Pancreas (tissue), 10 donors: ENCODE data around the gene ODF2. TPM values are rescaled to one million over a fixed set of nuclear protein-coding genes. Genes with fewer than 3 reads are reported as not detected.

Source experiments
- ATAC-seq, 4 donors: fragments of 200-7000 bp; cut with Tn5 transposase; one replicate each; pipeline versions ENCODE4 v1.8.0 to v1.9.1; 2020; ENCODE audit warnings: mild to moderate bottlenecking in 4 of 4, moderate library complexity in 4 of 4
- DNase-seq, 6 donors: peaks; one replicate each; pipeline ENCODE4 v3.0.0-alpha.2; 2020
- FAIRE-seq: peaks from 2 replicates; lab custom pipeline; 2012; peaks lifted over from hg19 to GRCh38; lab: Jason Lieb, UNC
- H3K27ac ChIP-seq, 4 donors: fragments of 200-600 bp; sonication (generic); 1 replicate in 3 of 4; 2 replicates in 1 of 4; pipeline versions ENCODE4 v1.5.0 to v1.8.0; 2020
- H3K27me3 ChIP-seq, 4 donors: fragments of 200-600 bp; one replicate each; pipeline ENCODE4 v1.8.0; 2021
- H3K36me3 ChIP-seq, 3 donors: fragments of 200-600 bp; sonication (generic) in 1 of 3; one replicate each; pipeline versions ENCODE4 v1.5.0 to v1.8.0; 2020 to 2021
- H3K4me1 ChIP-seq, 3 donors: fragments of 200-600 bp; one replicate each; pipeline ENCODE4 v1.8.0; 2021
- H3K4me3 ChIP-seq, 4 donors: fragments of 200-600 bp; sonication (generic) in 2 of 4; one replicate each; pipeline versions ENCODE4 v1.5.0 to v1.8.0; 2020 to 2021
- H3K9me3 ChIP-seq, 4 donors: fragments of 200-600 bp; one replicate each; pipeline ENCODE4 v1.8.0; 2021
- WGBS, 2 donors: extraction: QIAGEN DNeasy Blood & Tissue Kit; methylation state at CpG; one replicate each; pipeline ENCODE4 v1.1.7; 2013; 5-methylcytosine and 5-hydroxymethylcytosine counted together
- intact Hi-C, 3 donors: fragments of 100-400 bp; cut with DNase I; formaldehyde crosslinking; loops; one replicate each; pipeline versions ENCODE4 v1.11.1 to v1.14.2; 2022
- polyA plus RNA-seq, 2 donors: library from polyadenylated mRNA; stranded (reverse); fragments of 200-250 nt; gene quantifications; one replicate each; pipeline ENCODE4 v1.2.3, GENCODE V29; 2013
- total RNA-seq, 6 donors: library from RNA; stranded (reverse); fragmentation: NEBNext Ultra II Directional in 4 of 6; extraction: Animal tissue kit (Norgen Biotek cat#: 25700) in 4 of 6; gene quantifications; one replicate each; pipeline versions ENCODE4 v1.2.1 to v1.2.4, GENCODE V29; 2021 to 2023
- TF ChIP-seq, protein P1 (sequence below), 4 donors: fragments of 200-600 bp; sonication (generic) in 3 of 4; IDR thresholded peaks; one replicate each; pipeline versions ENCODE4 v1.5.0 to v1.8.0; 2021; ENCODE audit warnings: antibody characterized with exemption in 4 of 4
- donor health status: healthy with polysubstance abuse.
- donor health status: DM: no; HTN: no; CAD: no; lungs with moderate emphysema.
- donor health status: DM: no; HTN: no; CAD: no.
- donor health status: control.
- donor health status: control.
- donor health status: Bipolar disorder and iron deficiency.
- donor health status: DM: yes; HTN: yes; CAD: no.
- donor health status: DM: no; HTN: no; CAD: no.
- donor health status: DM: no; HTN: no; CAD: no.
- donor health status: DM: yes; HTN: yes; CAD: no.

The ODF2 gene
- total and polyA plus RNA-seq, 8 donors: 8.0 to 15.0 (median 9.8) TPM

DNA sequence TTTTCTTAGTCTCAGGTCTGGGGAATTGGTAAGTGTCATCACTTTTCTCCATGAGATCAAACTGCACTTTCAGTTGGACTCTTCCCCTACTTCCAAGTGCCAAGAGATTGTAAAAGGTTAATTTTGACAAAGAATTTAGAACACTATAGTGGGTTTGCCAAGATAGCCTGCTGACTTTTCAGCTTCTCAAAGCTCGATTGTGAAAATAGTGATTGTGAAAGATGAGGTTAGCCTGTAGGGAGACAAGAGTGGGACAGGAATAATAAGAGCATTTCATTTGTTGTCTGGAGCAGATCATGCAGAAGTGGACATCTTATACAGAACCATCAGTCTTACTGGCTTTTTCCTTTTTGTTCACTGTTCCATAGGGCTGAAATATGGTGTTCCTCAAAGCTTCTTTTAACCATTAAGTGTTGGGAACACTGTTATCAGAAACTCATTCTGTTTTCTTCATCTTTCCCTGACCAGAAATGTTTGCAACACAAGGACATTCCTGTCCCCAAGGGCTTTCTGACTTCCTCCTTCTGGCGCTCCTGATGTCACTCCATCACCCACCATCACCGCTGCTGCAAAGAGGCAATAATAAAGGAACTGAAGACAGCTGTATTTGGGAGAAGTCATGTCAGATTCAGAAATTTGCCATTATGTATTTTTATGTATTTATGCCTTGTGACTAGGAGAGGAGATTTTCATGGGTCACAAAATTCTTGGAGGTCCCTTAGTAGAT, 85.0 kb downstream of the ODF2 start:
- Histone ChIP-seq H3K27me3 (no peaks in the 10 kb centered on the region), H3K4me1 (no peaks in the 10 kb centered on the region), H3K36me3 (peaks cover 3 to 57% (median 12%) of the 10 kb centered on the region in 3 donors), H3K4me3 (no peak overlapping the region), H3K27ac (no peak overlapping the region), H3K9me3 (no peaks in the 10 kb centered on the region)
- ATAC-seq (peak in 1 of 4 donors; percentile 30), DNase-seq (no peak), FAIRE-seq (no peak)
- TF ChIP-seq, protein P1, sequence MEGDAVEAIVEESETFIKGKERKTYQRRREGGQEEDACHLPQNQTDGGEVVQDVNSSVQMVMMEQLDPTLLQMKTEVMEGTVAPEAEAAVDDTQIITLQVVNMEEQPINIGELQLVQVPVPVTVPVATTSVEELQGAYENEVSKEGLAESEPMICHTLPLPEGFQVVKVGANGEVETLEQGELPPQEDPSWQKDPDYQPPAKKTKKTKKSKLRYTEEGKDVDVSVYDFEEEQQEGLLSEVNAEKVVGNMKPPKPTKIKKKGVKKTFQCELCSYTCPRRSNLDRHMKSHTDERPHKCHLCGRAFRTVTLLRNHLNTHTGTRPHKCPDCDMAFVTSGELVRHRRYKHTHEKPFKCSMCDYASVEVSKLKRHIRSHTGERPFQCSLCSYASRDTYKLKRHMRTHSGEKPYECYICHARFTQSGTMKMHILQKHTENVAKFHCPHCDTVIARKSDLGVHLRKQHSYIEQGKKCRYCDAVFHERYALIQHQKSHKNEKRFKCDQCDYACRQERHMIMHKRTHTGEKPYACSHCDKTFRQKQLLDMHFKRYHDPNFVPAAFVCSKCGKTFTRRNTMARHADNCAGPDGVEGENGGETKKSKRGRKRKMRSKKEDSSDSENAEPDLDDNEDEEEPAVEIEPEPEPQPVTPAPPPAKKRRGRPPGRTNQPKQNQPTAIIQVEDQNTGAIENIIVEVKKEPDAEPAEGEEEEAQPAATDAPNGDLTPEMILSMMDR (IDR thresholded peaks at IDR 0.05): no peak
- intact Hi-C loops: no loop called here
- 79 to 80% methylated on average over 3 of the region's 3 CpGs for WGBS, 2 donors

GRCh38 chr9:128546504-128546903, 90.7 kb downstream of the ODF2 start:
- intact Hi-C loops: no loop called here
- H3K27me3 ChIP-seq: no peaks in the 10 kb centered on the region
- H3K9me3 ChIP-seq: no peaks in the 10 kb centered on the region
- FAIRE-seq (no peak), DNase-seq (no peak), ATAC-seq (no peak)
- TF ChIP-seq, protein P1 (IDR thresholded peaks at IDR 0.05): no peak
- H3K4me3 ChIP-seq: no peak overlapping the region
- H3K27ac ChIP-seq: no peak overlapping the region
- 58 to 65% methylated on average over 3 of the region's 3 CpGs for WGBS, 2 donors
- peaks cover 0 to 4% (median 0%) of the 10 kb centered on the region in 3 donors for H3K36me3 ChIP-seq
- no peaks in the 10 kb centered on the region for H3K4me1 ChIP-seq

GRCh38 chr9:128548876-128549275, 93.1 kb downstream of the ODF2 start:
- peaks cover 0 to 6% (median 0%) of the 10 kb centered on the region in 3 donors for H3K4me1 ChIP-seq
- no peak overlapping the region for H3K4me3 ChIP-seq
- no peak for ATAC-seq
- H3K36me3 ChIP-seq: no peaks in the 10 kb centered on the region
- H3K27me3 ChIP-seq: no peaks in the 10 kb centered on the region
- no peaks in the 10 kb centered on the region for H3K9me3 ChIP-seq
- no peak for FAIRE-seq
- intact Hi-C loops: no loop called here
- 75 to 78% methylated on average over 7 of the region's 7 CpGs for WGBS, 2 donors
- TF ChIP-seq, protein P1 (IDR thresholded peaks at IDR 0.05): no peak
- no peak for DNase-seq
- H3K27ac ChIP-seq: no peak overlapping the region

GRCh38 chr9:128550226-128550625, 94.4 kb downstream of the ODF2 start:
- Histone ChIP-seq H3K4me1 (peaks cover 0 to 18% (median 9%) of the 10 kb centered on the region in 3 donors), H3K4me3 (no peak overlapping the region), H3K9me3 (no peaks in the 10 kb centered on the region), H3K27ac (no peak overlapping the region), H3K27me3 (no peaks in the 10 kb centered on the region), H3K36me3 (no peaks in the 10 kb centered on the region)
- 73 to 85% methylated on average over 2 of the region's 2 CpGs for WGBS, 2 donors
- ATAC-seq (no peak), FAIRE-seq (no peak), DNase-seq (no peak)
- TF ChIP-seq, protein P1 (IDR thresholded peaks at IDR 0.05): no peak
- intact Hi-C loops: no loop called here

Other genes starting within 250 kb of the ODF2 start
- gene GOLGA2, start 180.0 kb upstream of the ODF2 start, total RNA-seq: 10 to 100 TPM; 37.9 to 64.0 (median 55.0) TPM
- 100 to 1,000 TPM in 1 of 2 donors, 10 to 100 TPM in 1; 97.0 to 105 TPM for gene GOLGA2, start 180.0 kb upstream of the ODF2 start, polyA plus RNA-seq
- gene SWI5, start 179.7 kb upstream of the ODF2 start, total RNA-seq: 1 to 10 TPM; 6.3 to 9.6 (median 6.8) TPM
- 10 to 100 TPM; 10.5 to 20.2 TPM for gene SWI5, start 179.7 kb upstream of the ODF2 start, polyA plus RNA-seq
- gene TRUB2, start 133.6 kb upstream of the ODF2 start, total RNA-seq: 10 to 100 TPM in 4 of 6 donors, 1 to 10 TPM in 2; 6.6 to 16.5 (median 13.8) TPM
- gene TRUB2, start 133.6 kb upstream of the ODF2 start, polyA plus RNA-seq: 10 to 100 TPM; 10.2 to 12.1 TPM
- 10 to 100 TPM; 23.1 to 38.9 (median 27.4) TPM for gene COQ4, start 133.2 kb upstream of the ODF2 start, total RNA-seq
- 100 to 1,000 TPM in 1 of 2 donors, 10 to 100 TPM in 1; 82.6 to 103 TPM for gene COQ4, start 133.2 kb upstream of the ODF2 start, polyA plus RNA-seq
- 10 to 100 TPM in 5 of 6 donors, 1 to 10 TPM in 1; 9.6 to 14.2 (median 12.4) TPM for gene SLC27A4, start 115.5 kb upstream of the ODF2 start, total RNA-seq
- gene SLC27A4, start 115.5 kb upstream of the ODF2 start, polyA plus RNA-seq: 10 to 100 TPM; 18.6 to 32.9 TPM
- 10 to 100 TPM; 30.9 to 46.1 (median 34.0) TPM for gene URM1, start 84.6 kb upstream of the ODF2 start, total RNA-seq
- 10 to 100 TPM; 18.5 to 32.9 TPM for gene URM1, start 84.6 kb upstream of the ODF2 start, polyA plus RNA-seq
- 10 to 100 TPM; 13.0 to 29.9 (median 16.6) TPM for gene CERCAM, start 35.1 kb upstream of the ODF2 start, total RNA-seq
- gene CERCAM, start 35.1 kb upstream of the ODF2 start, polyA plus RNA-seq: 10 to 100 TPM; 21.3 to 24.7 TPM
- gene GLE1, start 48.7 kb downstream of the ODF2 start, total RNA-seq: 10 to 100 TPM in 1 of 6 donors, 1 to 10 TPM in 5; 4.8 to 11.1 (median 8.0) TPM
- 10 to 100 TPM in 1 of 2 donors, 1 to 10 TPM in 1; 5.1 to 11.2 TPM for gene GLE1, start 48.7 kb downstream of the ODF2 start, polyA plus RNA-seq
- gene SPTAN1, start 96.6 kb downstream of the ODF2 start, total RNA-seq: 100 to 1,000 TPM in 2 of 6 donors, 10 to 100 TPM in 4; 58.6 to 155 (median 77.1) TPM
- gene SPTAN1, start 96.6 kb downstream of the ODF2 start, polyA plus RNA-seq: 100 to 1,000 TPM; 123 to 143 TPM
- 10 to 100 TPM; 19.5 to 29.3 (median 21.1) TPM for gene DYNC2I2, start 200.8 kb downstream of the ODF2 start, total RNA-seq
- 10 to 100 TPM; 75.2 to 90.3 TPM for gene DYNC2I2, start 200.8 kb downstream of the ODF2 start, polyA plus RNA-seq
- 100 to 1,000 TPM; 107 to 162 (median 150) TPM for gene SET, start 233.2 kb downstream of the ODF2 start, total RNA-seq
- 10 to 100 TPM; 42.9 to 77.3 TPM for gene SET, start 233.2 kb downstream of the ODF2 start, polyA plus RNA-seq
- 1 to 10 TPM; 2.5 to 4.3 (median 3.7) TPM for gene PKN3, start 246.5 kb downstream of the ODF2 start, total RNA-seq
- gene PKN3, start 246.5 kb downstream of the ODF2 start, polyA plus RNA-seq: 10 to 100 TPM; 10.0 to 11.0 TPM